GM12878 (cell line): ENCODE data around the gene MAP3K7CL. TPM values are rescaled to one million over a fixed set of nuclear protein-coding genes. Genes with fewer than 3 reads are reported as not detected.

Experiments used
- BMI1 ChIP-seq: fragments of 450-650 bp; IDR thresholded peaks from 2 replicates; pipeline ENCODE4 v1.6.1; 2016; ENCODE audit warnings: mild to moderate bottlenecking, moderate library complexity, borderline replicate concordance
- BRCA1 ChIP-seq: IDR thresholded peaks from 2 replicates; pipeline ENCODE4 v1.6.1; 2011; ENCODE audit warnings: low read depth, low read length, improper control_type of control experiment
- FOXK2 ChIP-seq: fragments of 450-650 bp; IDR thresholded peaks from 2 replicates; pipeline ENCODE4 v1.6.1; 2017; ENCODE audit warnings: mild to moderate bottlenecking, moderate library complexity
- FOXM1 ChIP-seq: IDR thresholded peaks from 2 replicates; pipeline ENCODE4 v1.6.1; 2012; ENCODE audit warnings: low read depth, mild to moderate bottlenecking, inconsistent platforms, low read length, moderate library complexity
- GABPA ChIP-seq: IDR thresholded peaks from 2 replicates; pipeline ENCODE4 v1.6.1; 2014; ENCODE audit warnings: antibody characterized with exemption, low read depth, mild to moderate bottlenecking, inconsistent platforms
- IRF4 ChIP-seq: IDR thresholded peaks from 2 replicates; pipeline ENCODE4 v1.6.1; 2011; ENCODE audit warnings: low read depth, low read length
- MEF2B ChIP-seq: fragments of 450-650 bp; IDR thresholded peaks from 2 replicates; pipeline ENCODE4 v1.6.1; 2018; ENCODE audit warnings: mild to moderate bottlenecking, moderate library complexity; ENCODE audit not compliant: partially characterized antibody, poor library complexity, severe bottlenecking
- MTA3 ChIP-seq: IDR thresholded peaks from 2 replicates; pipeline ENCODE4 v1.6.1; 2012; ENCODE audit warnings: low read length, inconsistent platforms, borderline replicate concordance
- NR2C1 ChIP-seq: fragments of 450-650 bp; IDR thresholded peaks from 2 replicates; pipeline ENCODE4 v1.6.1; 2017; ENCODE audit warnings: antibody characterized with exemption, mild to moderate bottlenecking, moderate library complexity
- NRF1 ChIP-seq: conservative IDR thresholded peaks from 2 replicates; pipeline ENCODE4 v1.6.1; 2011; ENCODE audit warnings: mild to moderate bottlenecking, low read depth, low read length, improper control_type of control experiment
- RAD51 ChIP-seq: fragments of 450-650 bp; IDR thresholded peaks from 2 replicates; pipeline ENCODE4 v1.6.1; 2016; ENCODE audit warnings: moderate library complexity, mild to moderate bottlenecking, inconsistent platforms
- RCOR1 ChIP-seq: conservative IDR thresholded peaks from 2 replicates; pipeline ENCODE4 v1.6.1; 2012; ENCODE audit warnings: low read depth, low read length, improper control_type of control experiment
- TBL1XR1 ChIP-seq: IDR thresholded peaks from 2 replicates; pipeline ENCODE4 v1.6.1; 2012; ENCODE audit warnings: low read depth, low read length, improper control_type of control experiment
- TCF7 ChIP-seq: IDR thresholded peaks from 2 replicates; pipeline ENCODE4 v1.6.1; 2014; ENCODE audit warnings: antibody characterized with exemption, borderline replicate concordance
- YY1 ChIP-seq: IDR thresholded peaks from 2 replicates; pipeline ENCODE4 v1.6.1; 2011; ENCODE audit warnings: low read depth, mild to moderate bottlenecking, low read length
- ZBED1 ChIP-seq: IDR thresholded peaks from 2 replicates; pipeline ENCODE4 v1.6.1; 2016; ENCODE audit warnings: borderline replicate concordance
- ZNF217 ChIP-seq: fragments of 450-650 bp; IDR thresholded peaks from 2 replicates; pipeline ENCODE4 v1.6.1; 2017; ENCODE audit warnings: antibody characterized with exemption, mild to moderate bottlenecking
- polyA plus RNA-seq, 11 experiments: library from polyadenylated mRNA; depleted of rRNA in 4 of 11; unstranded in 6 of 11; stranded (reverse) in 5 of 11; fragments of >200 nt; fragmentation: Nextera tagmentation in 4 of 11; fragmentation: Illumina TruSeq in 1 of 11; extraction: Ambion mirVana in 4 of 11; extraction: Trizol in 1 of 11; gene quantifications; 1 replicate in 1 of 11; 2 replicates in 10 of 11; pipeline versions ENCODE4 v1.2.1 to v1.2.3, GENCODE V29; 2011 to 2016; ENCODE audit warnings: inconsistent platforms in 2 of 11, missing spikeins in 2 of 11, low read depth in 1 of 11
- total RNA-seq, 4 experiments: library from RNA; depleted of rRNA in 3 of 4; stranded (reverse); fragments of >200 nt in 3 of 4; fragmentation: Illumina TruSeq in 1 of 4; extraction: Trizol in 1 of 4; gene quantifications; 2 replicates each; pipeline versions ENCODE4 v1.2.1 to v1.2.3, GENCODE V29; 2013 to 2021
- TF ChIP-seq, protein P1 (sequence below): fragments of 450-650 bp; conservative IDR thresholded peaks from 2 replicates; pipeline ENCODE4 v1.6.1; 2017; ENCODE audit warnings: mild to moderate bottlenecking, moderate library complexity
- TF ChIP-seq, protein P2 (sequence below): fragments of 450-650 bp; formaldehyde crosslinking; IDR thresholded peaks from 2 replicates; pipeline ENCODE4 v1.4.0; 2020; ENCODE audit warnings: mild to moderate bottlenecking, moderate library complexity
- TF ChIP-seq, protein P3 (sequence below): fragments of 150-350 bp; IDR thresholded peaks from 2 replicates; pipeline ENCODE4 v1.6.1; 2016; ENCODE audit warnings: low read depth, low read length
- TF ChIP-seq, protein P4 (sequence below): fragments of 450-650 bp; IDR thresholded peaks from 2 replicates; pipeline ENCODE4 v1.6.1; 2018; ENCODE audit warnings: borderline replicate concordance, mild to moderate bottlenecking; ENCODE audit not compliant: partially characterized antibody

Gene MAP3K7CL
- total and polyA plus RNA-seq, 10 of the 15 experiments (the other 5 are each of a cell fraction or from before 2014, with no cell fraction given), result 3.2 to 19.7 (median 6.6) TPM

DNA sequence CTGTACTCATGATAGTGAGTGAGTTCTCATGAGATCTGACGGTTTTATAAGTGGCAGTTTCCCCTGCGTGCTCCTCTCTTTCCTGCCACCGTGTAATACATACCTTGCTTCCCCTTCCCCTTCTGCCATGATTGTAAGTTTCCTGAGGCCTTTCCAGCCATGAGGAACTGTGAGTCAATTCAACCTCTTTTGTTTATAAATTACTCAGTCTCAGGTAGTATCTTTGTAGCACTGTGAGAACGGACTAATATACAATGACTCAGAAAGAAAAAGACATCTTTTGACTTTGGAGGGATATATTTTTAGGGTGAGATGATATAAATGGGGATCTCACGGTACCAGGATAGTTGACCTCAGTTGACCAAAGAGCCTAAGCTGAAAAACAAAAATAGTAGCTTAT, 93.6 kb downstream of the MAP3K7CL start (continued):
- TF ChIP-seq, protein P1, sequence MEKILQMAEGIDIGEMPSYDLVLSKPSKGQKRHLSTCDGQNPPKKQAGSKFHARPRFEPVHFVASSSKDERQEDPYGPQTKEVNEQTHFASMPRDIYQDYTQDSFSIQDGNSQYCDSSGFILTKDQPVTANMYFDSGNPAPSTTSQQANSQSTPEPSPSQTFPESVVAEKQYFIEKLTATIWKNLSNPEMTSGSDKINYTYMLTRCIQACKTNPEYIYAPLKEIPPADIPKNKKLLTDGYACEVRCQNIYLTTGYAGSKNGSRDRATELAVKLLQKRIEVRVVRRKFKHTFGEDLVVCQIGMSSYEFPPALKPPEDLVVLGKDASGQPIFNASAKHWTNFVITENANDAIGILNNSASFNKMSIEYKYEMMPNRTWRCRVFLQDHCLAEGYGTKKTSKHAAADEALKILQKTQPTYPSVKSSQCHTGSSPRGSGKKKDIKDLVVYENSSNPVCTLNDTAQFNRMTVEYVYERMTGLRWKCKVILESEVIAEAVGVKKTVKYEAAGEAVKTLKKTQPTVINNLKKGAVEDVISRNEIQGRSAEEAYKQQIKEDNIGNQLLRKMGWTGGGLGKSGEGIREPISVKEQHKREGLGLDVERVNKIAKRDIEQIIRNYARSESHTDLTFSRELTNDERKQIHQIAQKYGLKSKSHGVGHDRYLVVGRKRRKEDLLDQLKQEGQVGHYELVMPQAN, result no peak
- TF ChIP-seq, protein P2, sequence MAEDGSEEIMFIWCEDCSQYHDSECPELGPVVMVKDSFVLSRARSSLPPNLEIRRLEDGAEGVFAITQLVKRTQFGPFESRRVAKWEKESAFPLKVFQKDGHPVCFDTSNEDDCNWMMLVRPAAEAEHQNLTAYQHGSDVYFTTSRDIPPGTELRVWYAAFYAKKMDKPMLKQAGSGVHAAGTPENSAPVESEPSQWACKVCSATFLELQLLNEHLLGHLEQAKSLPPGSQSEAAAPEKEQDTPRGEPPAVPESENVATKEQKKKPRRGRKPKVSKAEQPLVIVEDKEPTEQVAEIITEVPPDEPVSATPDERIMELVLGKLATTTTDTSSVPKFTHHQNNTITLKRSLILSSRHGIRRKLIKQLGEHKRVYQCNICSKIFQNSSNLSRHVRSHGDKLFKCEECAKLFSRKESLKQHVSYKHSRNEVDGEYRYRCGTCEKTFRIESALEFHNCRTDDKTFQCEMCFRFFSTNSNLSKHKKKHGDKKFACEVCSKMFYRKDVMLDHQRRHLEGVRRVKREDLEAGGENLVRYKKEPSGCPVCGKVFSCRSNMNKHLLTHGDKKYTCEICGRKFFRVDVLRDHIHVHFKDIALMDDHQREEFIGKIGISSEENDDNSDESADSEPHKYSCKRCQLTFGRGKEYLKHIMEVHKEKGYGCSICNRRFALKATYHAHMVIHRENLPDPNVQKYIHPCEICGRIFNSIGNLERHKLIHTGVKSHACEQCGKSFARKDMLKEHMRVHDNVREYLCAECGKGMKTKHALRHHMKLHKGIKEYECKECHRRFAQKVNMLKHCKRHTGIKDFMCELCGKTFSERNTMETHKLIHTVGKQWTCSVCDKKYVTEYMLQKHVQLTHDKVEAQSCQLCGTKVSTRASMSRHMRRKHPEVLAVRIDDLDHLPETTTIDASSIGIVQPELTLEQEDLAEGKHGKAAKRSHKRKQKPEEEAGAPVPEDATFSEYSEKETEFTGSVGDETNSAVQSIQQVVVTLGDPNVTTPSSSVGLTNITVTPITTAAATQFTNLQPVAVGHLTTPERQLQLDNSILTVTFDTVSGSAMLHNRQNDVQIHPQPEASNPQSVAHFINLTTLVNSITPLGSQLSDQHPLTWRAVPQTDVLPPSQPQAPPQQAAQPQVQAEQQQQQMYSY (CRISPR knock-in tag), result no peak
- TF ChIP-seq NRF1, result no peak
- TF ChIP-seq MTA3, result 0 out of 2 replicates have a peak, but pooled peaks have one; percentile 62
- TF ChIP-seq BRCA1, result no peak
- no peak for TF ChIP-seq RAD51
- no peak for TF ChIP-seq TBL1XR1
- TF ChIP-seq, protein P3, sequence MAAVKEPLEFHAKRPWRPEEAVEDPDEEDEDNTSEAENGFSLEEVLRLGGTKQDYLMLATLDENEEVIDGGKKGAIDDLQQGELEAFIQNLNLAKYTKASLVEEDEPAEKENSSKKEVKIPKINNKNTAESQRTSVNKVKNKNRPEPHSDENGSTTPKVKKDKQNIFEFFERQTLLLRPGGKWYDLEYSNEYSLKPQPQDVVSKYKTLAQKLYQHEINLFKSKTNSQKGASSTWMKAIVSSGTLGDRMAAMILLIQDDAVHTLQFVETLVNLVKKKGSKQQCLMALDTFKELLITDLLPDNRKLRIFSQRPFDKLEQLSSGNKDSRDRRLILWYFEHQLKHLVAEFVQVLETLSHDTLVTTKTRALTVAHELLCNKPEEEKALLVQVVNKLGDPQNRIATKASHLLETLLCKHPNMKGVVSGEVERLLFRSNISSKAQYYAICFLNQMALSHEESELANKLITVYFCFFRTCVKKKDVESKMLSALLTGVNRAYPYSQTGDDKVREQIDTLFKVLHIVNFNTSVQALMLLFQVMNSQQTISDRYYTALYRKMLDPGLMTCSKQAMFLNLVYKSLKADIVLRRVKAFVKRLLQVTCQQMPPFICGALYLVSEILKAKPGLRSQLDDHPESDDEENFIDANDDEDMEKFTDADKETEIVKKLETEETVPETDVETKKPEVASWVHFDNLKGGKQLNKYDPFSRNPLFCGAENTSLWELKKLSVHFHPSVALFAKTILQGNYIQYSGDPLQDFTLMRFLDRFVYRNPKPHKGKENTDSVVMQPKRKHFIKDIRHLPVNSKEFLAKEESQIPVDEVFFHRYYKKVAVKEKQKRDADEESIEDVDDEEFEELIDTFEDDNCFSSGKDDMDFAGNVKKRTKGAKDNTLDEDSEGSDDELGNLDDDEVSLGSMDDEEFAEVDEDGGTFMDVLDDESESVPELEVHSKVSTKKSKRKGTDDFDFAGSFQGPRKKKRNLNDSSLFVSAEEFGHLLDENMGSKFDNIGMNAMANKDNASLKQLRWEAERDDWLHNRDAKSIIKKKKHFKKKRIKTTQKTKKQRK, result no peak
- TF ChIP-seq ZBED1, result peak; percentile 79
- peak; percentile 45; the same call in 1 of the 2 replicates for TF ChIP-seq GABPA
- no peak for TF ChIP-seq FOXK2
- no peak for TF ChIP-seq IRF4
- peak; percentile 59; the same call in 1 of the 2 replicates for TF ChIP-seq TCF7
- TF ChIP-seq, protein P4, sequence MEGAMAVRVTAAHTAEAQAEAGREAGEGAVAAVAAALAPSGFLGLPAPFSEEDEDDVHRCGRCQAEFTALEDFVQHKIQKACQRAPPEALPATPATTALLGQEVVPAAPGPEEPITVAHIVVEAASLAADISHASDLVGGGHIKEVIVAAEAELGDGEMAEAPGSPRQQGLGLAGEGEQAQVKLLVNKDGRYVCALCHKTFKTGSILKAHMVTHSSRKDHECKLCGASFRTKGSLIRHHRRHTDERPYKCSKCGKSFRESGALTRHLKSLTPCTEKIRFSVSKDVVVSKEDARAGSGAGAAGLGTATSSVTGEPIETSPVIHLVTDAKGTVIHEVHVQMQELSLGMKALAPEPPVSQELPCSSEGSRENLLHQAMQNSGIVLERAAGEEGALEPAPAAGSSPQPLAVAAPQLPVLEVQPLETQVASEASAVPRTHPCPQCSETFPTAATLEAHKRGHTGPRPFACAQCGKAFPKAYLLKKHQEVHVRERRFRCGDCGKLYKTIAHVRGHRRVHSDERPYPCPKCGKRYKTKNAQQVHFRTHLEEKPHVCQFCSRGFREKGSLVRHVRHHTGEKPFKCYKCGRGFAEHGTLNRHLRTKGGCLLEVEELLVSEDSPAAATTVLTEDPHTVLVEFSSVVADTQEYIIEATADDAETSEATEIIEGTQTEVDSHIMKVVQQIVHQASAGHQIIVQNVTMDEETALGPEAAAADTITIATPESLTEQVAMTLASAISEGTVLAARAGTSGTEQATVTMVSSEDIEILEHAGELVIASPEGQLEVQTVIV, result no peak
- TF ChIP-seq ZNF217, result no peak
- TF ChIP-seq FOXM1, result peak; percentile 93; the same call in 1 of the 2 replicates
- TF ChIP-seq NR2C1, result no peak
- TF ChIP-seq YY1, result 0 out of 2 replicates have a peak, but pooled peaks have one; percentile 44
- peak; percentile 30 for TF ChIP-seq MEF2B
- no peak for TF ChIP-seq RCOR1
- TF ChIP-seq BMI1, result no peak
